IMR-90 (cell line): ENCODE data around the gene EBLN2. TPM values are rescaled to one million over a fixed set of nuclear protein-coding genes. Genes with fewer than 3 reads are reported as not detected.

ENCODE experiments used
- ATAC-seq: fragments of 200-7000 bp; cut with Tn5 transposase; 2 replicates; pipeline ENCODE4 v1.9.1; 2020; ENCODE audit warnings: low read depth, mild to moderate bottlenecking, moderate library complexity
- BruUV-seq: library from RNA; stranded (reverse); fragments of 400-500 nt; replicated peaks from 2 replicates; lab custom pipeline; 2021; lab: Mats Ljungman, UMichigan
- CTCF ChIA-PET: fragments of 300-600 bp; formaldehyde crosslinking; extraction: SDS; loops from one replicate; lab custom pipeline; 2021; ENCODE audit warnings: antibody characterized with exemption; lab: Yijun Ruan, JAX
- POLR2A ChIA-PET: fragments of 300-600 bp; sonication (Branson Sonifier 250); formaldehyde crosslinking; loops from one replicate; lab custom pipeline; 2022; ENCODE audit warnings: antibody characterized with exemption; ENCODE audit not compliant: unreplicated experiment; lab: Charles Lee
- DNase-seq: peaks from one replicate; pipeline ENCODE4 v3.0.0; 2013
- H2AFZ ChIP-seq: replicated peaks from 2 replicates; pipeline ENCODE3; 2013; ENCODE audit warnings: low read length, mild to moderate bottlenecking; ENCODE audit not compliant: poor library complexity
- H2AK5ac ChIP-seq: 2 replicates; pipeline ENCODE4 v1.6.1; 2013; ENCODE audit warnings: low read depth, low read length, inconsistent platforms
- H2AK9ac ChIP-seq: replicated peaks from 2 replicates; pipeline ENCODE3; 2013; ENCODE audit warnings: mild to moderate bottlenecking, low read depth, low read length, moderate library complexity; ENCODE audit not compliant: poor library complexity
- H2BK120ac ChIP-seq: 2 replicates; pipeline ENCODE4 v1.6.1; 2013; ENCODE audit warnings: low read depth, low read length, inconsistent platforms
- H2BK15ac ChIP-seq: 3 replicates; pipeline ENCODE4 v1.6.1; 2013; ENCODE audit warnings: low read depth, low read length, inconsistent platforms
- H2BK20ac ChIP-seq: 2 replicates; pipeline ENCODE4 v1.6.1; 2013; ENCODE audit warnings: low read depth, mild to moderate bottlenecking, inconsistent platforms, low read length, moderate library complexity
- H2BK5ac ChIP-seq: 2 replicates; pipeline ENCODE4 v1.6.1; 2013; ENCODE audit warnings: mild to moderate bottlenecking, low read depth, low read length, inconsistent platforms; ENCODE audit not compliant: poor library complexity, severe bottlenecking
- H3K14ac ChIP-seq: replicated peaks from 2 replicates; pipeline ENCODE4 v1.6.1; 2013; ENCODE audit warnings: low read depth, low read length, inconsistent platforms
- H3K18ac ChIP-seq: 2 replicates; pipeline ENCODE4 v1.6.1; 2013; ENCODE audit warnings: low read depth, low read length, control low read depth
- H3K23ac ChIP-seq: 2 replicates; pipeline ENCODE4 v1.6.1; 2013; ENCODE audit warnings: low read depth, low read length, inconsistent platforms
- H3K27ac ChIP-seq: 2 replicates; pipeline ENCODE4 v1.5.1; 2013; ENCODE audit warnings: mild to moderate bottlenecking, control low read depth, low read length; ENCODE audit not compliant: insufficient read depth
- H3K27me3 ChIP-seq: 2 replicates; pipeline ENCODE4 v1.6.1; 2013; ENCODE audit warnings: low read length; ENCODE audit not compliant: control insufficient read depth, insufficient read depth
- H3K36me3 ChIP-seq: 2 replicates; pipeline ENCODE4 v1.6.1; 2013; ENCODE audit warnings: low read length, mixed read lengths; ENCODE audit not compliant: control insufficient read depth, insufficient read depth
- H3K4ac ChIP-seq: 2 replicates; pipeline ENCODE4 v1.6.1; 2013; ENCODE audit warnings: low read depth, low read length, inconsistent platforms
- H3K4me1 ChIP-seq: 2 replicates; pipeline ENCODE4 v1.6.1; 2013; ENCODE audit warnings: low read length, mixed read lengths; ENCODE audit not compliant: control insufficient read depth, insufficient read depth
- H3K4me2 ChIP-seq: 2 replicates; pipeline ENCODE4 v1.6.1; 2013; ENCODE audit warnings: low read depth, mild to moderate bottlenecking, control low read depth, low read length, moderate library complexity
- H3K4me3 ChIP-seq: 2 replicates; pipeline ENCODE4 v1.5.1; 2013; ENCODE audit warnings: low read depth, mild to moderate bottlenecking, control low read depth, low read length, moderate library complexity; ENCODE audit not compliant: insufficient read depth
- H3K56ac ChIP-seq: 2 replicates; pipeline ENCODE4 v1.6.1; 2013; ENCODE audit warnings: low read length, inconsistent platforms; ENCODE audit not compliant: insufficient read depth; ENCODE audit errors: extremely low read depth
- H3K79me1 ChIP-seq, 2 experiments: 2 replicates each; pipeline ENCODE4 v1.6.1; 2013; ENCODE audit warnings: low read length in 2 of 2, inconsistent platforms in 1 of 2, low read depth in 1 of 2
- H3K9ac ChIP-seq: 2 replicates; pipeline ENCODE4 v1.6.1; 2013; ENCODE audit warnings: low read depth, low read length, control low read depth
- H3K9me1 ChIP-seq: 2 replicates; pipeline ENCODE4 v1.6.1; 2013; ENCODE audit warnings: low read length, inconsistent platforms; ENCODE audit not compliant: insufficient read depth
- H3K9me3 ChIP-seq: 2 replicates; pipeline ENCODE4 v1.6.1; 2013; ENCODE audit warnings: low read length; ENCODE audit not compliant: control insufficient read depth, insufficient read depth
- H4K20me1 ChIP-seq: 2 replicates; pipeline ENCODE4 v1.6.1; 2013; ENCODE audit warnings: low read length, inconsistent platforms; ENCODE audit not compliant: insufficient read depth
- H4K5ac ChIP-seq: 2 replicates; pipeline ENCODE4 v1.6.1; 2013; ENCODE audit warnings: mild to moderate bottlenecking, low read depth, low read length, control low read depth
- H4K8ac ChIP-seq, 2 experiments: 2 replicates each; pipeline ENCODE4 v1.6.1; 2013; ENCODE audit warnings: low read depth in 2 of 2, low read length in 2 of 2, control low read depth in 1 of 2, inconsistent platforms in 1 of 2
- H4K91ac ChIP-seq: 2 replicates; pipeline ENCODE4 v1.6.1; 2013; ENCODE audit warnings: low read depth, low read length, inconsistent platforms; ENCODE audit not compliant: insufficient read depth
- BHLHE40 ChIP-seq: fragments of 150-350 bp; IDR thresholded peaks from 2 replicates; pipeline ENCODE4 v1.6.1; 2016; ENCODE audit warnings: mild to moderate bottlenecking, low read depth, low read length
- CEBPB ChIP-seq: IDR thresholded peaks from 2 replicates; pipeline ENCODE4 v1.6.1; 2012; ENCODE audit warnings: low read depth, low read length, improper control_type of control experiment
- CHD1 ChIP-seq: IDR thresholded peaks from 2 replicates; pipeline ENCODE4 v1.6.1; 2012; ENCODE audit warnings: low read depth, low read length, improper control_type of control experiment
- CTCF ChIP-seq: conservative IDR thresholded peaks from 2 replicates; pipeline ENCODE4 v1.5.1; 2012; ENCODE audit warnings: mild to moderate bottlenecking, low read depth, low read length, improper control_type of control experiment
- FOS ChIP-seq: fragments of 150-350 bp; IDR thresholded peaks from 2 replicates; pipeline ENCODE4 v1.6.1; 2016; ENCODE audit warnings: low read depth, low read length
- MAFK ChIP-seq: IDR thresholded peaks from 2 replicates; pipeline ENCODE4 v1.6.1; 2012; ENCODE audit warnings: low read depth, low read length, improper control_type of control experiment
- MAZ ChIP-seq: IDR thresholded peaks from 2 replicates; pipeline ENCODE4 v1.6.1; 2012; ENCODE audit warnings: low read depth, mild to moderate bottlenecking, low read length, improper control_type of control experiment, moderate library complexity, borderline replicate concordance
- MXI1 ChIP-seq: IDR thresholded peaks from 2 replicates; pipeline ENCODE4 v1.6.1; 2012; ENCODE audit warnings: low read depth, mild to moderate bottlenecking, low read length, moderate library complexity, borderline replicate concordance
- POLR2A ChIP-seq: IDR thresholded peaks from 2 replicates; pipeline ENCODE4 v1.6.1; 2012; ENCODE audit warnings: mild to moderate bottlenecking, low read depth, low read length
- RAD21 ChIP-seq: IDR thresholded peaks from 2 replicates; pipeline ENCODE4 v1.6.1; 2012; ENCODE audit warnings: low read length, improper control_type of control experiment
- RCOR1 ChIP-seq: IDR thresholded peaks from 2 replicates; pipeline ENCODE4 v1.6.1; 2012; ENCODE audit warnings: mild to moderate bottlenecking, low read length, improper control_type of control experiment; ENCODE audit not compliant: insufficient replicate concordance
- RFX5 ChIP-seq: IDR thresholded peaks from 2 replicates; pipeline ENCODE4 v1.8.0; 2012; ENCODE audit warnings: low read depth, mild to moderate bottlenecking, low read length, moderate library complexity
- SMC3 ChIP-seq: fragments of 150-350 bp; IDR thresholded peaks from 2 replicates; pipeline ENCODE4 v1.6.1; 2016; ENCODE audit warnings: low read depth, mild to moderate bottlenecking, antibody characterized with exemption, low read length, moderate library complexity
- USF2 ChIP-seq: fragments of 150-350 bp; IDR thresholded peaks from 2 replicates; pipeline ENCODE4 v1.6.1; 2017; ENCODE audit warnings: mild to moderate bottlenecking, antibody characterized with exemption, low read length, low read depth
- WGBS, 2 experiments: methylation state at CpG; one replicate each; pipeline versions ENCODE4 v1.1.5 to v1.1.7; 2013; ENCODE audit warnings: missing lambda C conversion rate in 2 of 2; ENCODE audit not compliant: insufficient read length in 1 of 2; ENCODE audit errors: extremely low coverage in 2 of 2; 5-methylcytosine and 5-hydroxymethylcytosine counted together
- dilution Hi-C: fragments of 300-500 bp; cut with HindIII; formaldehyde crosslinking; loops from one replicate; pipeline ENCODE4 v1.14.3; 2018; ENCODE audit warnings: low sequenced_read_pairs; ENCODE audit not compliant: unreplicated experiment
- in situ Hi-C: fragments of 300-500 bp; cut with MboI; formaldehyde crosslinking; loops from 3 replicates; pipeline ENCODE4 v1.14.3; 2019; ENCODE audit warnings: low sequenced_read_pairs, inconsistent platforms, mixed read lengths
- intact Hi-C: fragments of 100-400 bp; cut with micrococcal nuclease; formaldehyde crosslinking; loops from 2 replicates; pipeline ENCODE4 v1.10.0; 2022
- polyA plus RNA-seq, 3 experiments: library from polyadenylated mRNA; depleted of rRNA; stranded (reverse); fragments of >200 nt; gene quantifications; 2 replicates each; pipeline ENCODE4 v1.2.3, GENCODE V29; 2012; ENCODE audit warnings: low replicate concordance in 1 of 3
- total RNA-seq: library from RNA; depleted of rRNA; stranded (reverse); fragments of >200 nt; gene quantifications from 2 replicates; pipeline ENCODE4 v1.2.3, GENCODE V29; 2012
- TF ChIP-seq, protein P1 (sequence below): fragments of 150-350 bp; IDR thresholded peaks from 2 replicates; pipeline ENCODE4 v1.6.1; 2016; ENCODE audit warnings: low read depth, mild to moderate bottlenecking, low read length, moderate library complexity, borderline replicate concordance

Gene EBLN2
- total and polyA plus RNA-seq, 2 of the 4 experiments (the other 2 are of a cell fraction), result 2.5 to 7.7 TPM

GRCh38 chr3:73069187-73069586, 7.7 kb downstream of the EBLN2 start:
- Histone ChIP-seq H2BK120ac (no peak overlapping the region), H2AK9ac (no peak overlapping the region), H3K14ac (0 out of 2 replicates have a peak overlapping the region, but pooled peaks have one; percentile 48), H3K23ac (no peak overlapping the region), H2AK5ac (no peak overlapping the region), H2BK5ac (peak overlapping the region; percentile 23), H4K91ac (peak overlapping the region; percentile 57; the same call in 1 of the 2 replicates), H4K20me1 (peaks cover 10% of the 10 kb centered on the region), H3K4ac (no peak overlapping the region), H3K9me1 (peaks cover 8% of the 10 kb centered on the region), H3K4me3 (no peak overlapping the region), H3K18ac (no peak overlapping the region), H2BK20ac (no peak overlapping the region), H3K56ac (no peak overlapping the region), H3K9me3 (no peaks in the 10 kb centered on the region), H3K27ac (no peak overlapping the region), H4K8ac (0 out of 4 replicates have a peak overlapping the region, but pooled peaks of 1 of the 2 experiments have one; percentile 17), H2AFZ (no peak overlapping the region), H3K4me1 (peaks cover 26% of the 10 kb centered on the region), H3K9ac (no peak overlapping the region), H2BK15ac (no peak overlapping the region), H3K4me2 (no peak overlapping the region), H3K79me1 (peaks cover 3 to 11% of the 10 kb centered on the region in 2 experiments; a peak in 1 of 4 replicates), H3K36me3 (peaks cover 3% of the 10 kb centered on the region), H4K5ac (no peak overlapping the region), H3K27me3 (no peaks in the 10 kb centered on the region)
- CTCF ChIA-PET, result interaction anchor here (0.8 kb wide), 1 partner anchor 13 kb away, joined by 3 read pairs; no protein-coding TSS in a partner anchor
- no TSS peak for BruUV-seq
- POLR2A ChIA-PET, result no interaction called here
- no peak for ATAC-seq
- no CpG with 5 or more reads among the region's 5 CpGs for WGBS, 2 experiments
- TF ChIP-seq CTCF (no peak), BHLHE40 (no peak), CHD1 (no peak), FOS (no peak), MAFK (no peak), POLR2A (no peak), CEBPB (no peak), USF2 (no peak), MAZ (no peak), RFX5 (no peak), SMC3 (no peak), RAD21 (no peak), RCOR1 (no peak), MXI1 (no peak)
- TF ChIP-seq, protein P1, sequence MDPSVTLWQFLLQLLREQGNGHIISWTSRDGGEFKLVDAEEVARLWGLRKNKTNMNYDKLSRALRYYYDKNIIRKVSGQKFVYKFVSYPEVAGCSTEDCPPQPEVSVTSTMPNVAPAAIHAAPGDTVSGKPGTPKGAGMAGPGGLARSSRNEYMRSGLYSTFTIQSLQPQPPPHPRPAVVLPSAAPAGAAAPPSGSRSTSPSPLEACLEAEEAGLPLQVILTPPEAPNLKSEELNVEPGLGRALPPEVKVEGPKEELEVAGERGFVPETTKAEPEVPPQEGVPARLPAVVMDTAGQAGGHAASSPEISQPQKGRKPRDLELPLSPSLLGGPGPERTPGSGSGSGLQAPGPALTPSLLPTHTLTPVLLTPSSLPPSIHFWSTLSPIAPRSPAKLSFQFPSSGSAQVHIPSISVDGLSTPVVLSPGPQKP, result no peak
- intact Hi-C loops, result no loop called here
- in situ Hi-C loops, result no loop called here
- dilution Hi-C loops, result no loop called here
- no peak for DNase-seq
